Fibroblast of villous mesenchyme (primary cell): ENCODE results near the gene ADCYAP1R1. TPM values are rescaled to one million over a fixed set of nuclear protein-coding genes. Genes with fewer than 3 reads are reported as not detected.

Experiments used
- DNase-seq: peaks from one replicate; pipeline ENCODE4 v3.0.0-alpha.2; 2010; ENCODE audit warnings: low read depth
- H3K4me3 ChIP-seq: 2 replicates; pipeline ENCODE4 v1.5.1; 2011; ENCODE audit warnings: low read depth, mild to moderate bottlenecking, low read length
- total RNA-seq: library from RNA; depleted of rRNA; stranded (reverse); fragments of >200 nt; gene quantifications from 2 replicates; pipeline ENCODE4 v1.2.3, GENCODE V29; 2012
- TF ChIP-seq, protein P1 (sequence below): IDR thresholded peaks from 2 replicates; pipeline ENCODE4 v1.5.1; 2012; ENCODE audit warnings: low read depth, mild to moderate bottlenecking, low read length; ENCODE audit not compliant: insufficient read depth

Gene ADCYAP1R1
- total RNA-seq, 1 donor = not detected

DNA sequence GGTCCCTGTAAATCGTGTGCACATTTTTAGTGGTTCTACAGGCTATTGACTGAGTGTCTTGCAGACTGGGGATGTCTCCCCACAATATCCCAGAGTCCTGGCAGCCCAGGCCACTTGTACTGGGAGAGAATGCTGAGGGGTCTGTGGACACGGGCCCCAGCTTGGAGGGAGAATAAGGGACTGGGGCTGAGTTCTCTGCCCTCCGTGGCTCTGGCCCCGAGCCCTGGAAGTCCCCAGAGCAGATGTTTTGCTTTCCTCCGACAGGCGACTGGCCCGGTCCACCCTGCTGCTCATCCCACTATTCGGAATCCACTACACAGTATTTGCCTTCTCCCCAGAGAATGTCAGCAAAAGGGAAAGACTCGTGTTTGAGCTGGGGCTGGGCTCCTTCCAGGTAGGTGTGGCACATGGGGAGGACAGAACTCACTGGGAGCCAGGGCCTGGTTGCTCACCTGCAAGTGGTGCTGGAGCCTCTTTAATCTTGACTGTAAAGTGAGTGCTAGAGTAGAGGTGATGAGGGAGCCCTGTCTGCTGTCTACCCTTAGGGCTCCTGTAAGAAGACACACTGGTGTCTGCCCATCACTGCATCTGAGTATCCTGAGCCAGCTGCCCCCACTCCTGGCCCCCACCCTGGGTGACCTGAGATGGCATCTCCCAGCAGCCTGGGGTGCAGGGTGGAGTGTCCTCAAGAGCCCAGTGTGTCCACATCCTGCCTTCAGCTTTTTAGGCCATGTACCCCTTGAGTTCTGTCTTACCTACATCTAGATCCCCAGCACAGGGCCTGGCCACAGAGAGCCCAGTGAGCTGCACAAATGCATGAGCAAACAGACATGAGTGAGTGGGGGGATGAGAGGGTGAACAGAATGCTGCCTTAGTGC is 51.1 kb downstream of the ADCYAP1R1 start:
- no peak overlapping the region for H3K4me3 ChIP-seq
- TF ChIP-seq, protein P1, sequence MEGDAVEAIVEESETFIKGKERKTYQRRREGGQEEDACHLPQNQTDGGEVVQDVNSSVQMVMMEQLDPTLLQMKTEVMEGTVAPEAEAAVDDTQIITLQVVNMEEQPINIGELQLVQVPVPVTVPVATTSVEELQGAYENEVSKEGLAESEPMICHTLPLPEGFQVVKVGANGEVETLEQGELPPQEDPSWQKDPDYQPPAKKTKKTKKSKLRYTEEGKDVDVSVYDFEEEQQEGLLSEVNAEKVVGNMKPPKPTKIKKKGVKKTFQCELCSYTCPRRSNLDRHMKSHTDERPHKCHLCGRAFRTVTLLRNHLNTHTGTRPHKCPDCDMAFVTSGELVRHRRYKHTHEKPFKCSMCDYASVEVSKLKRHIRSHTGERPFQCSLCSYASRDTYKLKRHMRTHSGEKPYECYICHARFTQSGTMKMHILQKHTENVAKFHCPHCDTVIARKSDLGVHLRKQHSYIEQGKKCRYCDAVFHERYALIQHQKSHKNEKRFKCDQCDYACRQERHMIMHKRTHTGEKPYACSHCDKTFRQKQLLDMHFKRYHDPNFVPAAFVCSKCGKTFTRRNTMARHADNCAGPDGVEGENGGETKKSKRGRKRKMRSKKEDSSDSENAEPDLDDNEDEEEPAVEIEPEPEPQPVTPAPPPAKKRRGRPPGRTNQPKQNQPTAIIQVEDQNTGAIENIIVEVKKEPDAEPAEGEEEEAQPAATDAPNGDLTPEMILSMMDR = no peak
- no peak for DNase-seq

DNA sequence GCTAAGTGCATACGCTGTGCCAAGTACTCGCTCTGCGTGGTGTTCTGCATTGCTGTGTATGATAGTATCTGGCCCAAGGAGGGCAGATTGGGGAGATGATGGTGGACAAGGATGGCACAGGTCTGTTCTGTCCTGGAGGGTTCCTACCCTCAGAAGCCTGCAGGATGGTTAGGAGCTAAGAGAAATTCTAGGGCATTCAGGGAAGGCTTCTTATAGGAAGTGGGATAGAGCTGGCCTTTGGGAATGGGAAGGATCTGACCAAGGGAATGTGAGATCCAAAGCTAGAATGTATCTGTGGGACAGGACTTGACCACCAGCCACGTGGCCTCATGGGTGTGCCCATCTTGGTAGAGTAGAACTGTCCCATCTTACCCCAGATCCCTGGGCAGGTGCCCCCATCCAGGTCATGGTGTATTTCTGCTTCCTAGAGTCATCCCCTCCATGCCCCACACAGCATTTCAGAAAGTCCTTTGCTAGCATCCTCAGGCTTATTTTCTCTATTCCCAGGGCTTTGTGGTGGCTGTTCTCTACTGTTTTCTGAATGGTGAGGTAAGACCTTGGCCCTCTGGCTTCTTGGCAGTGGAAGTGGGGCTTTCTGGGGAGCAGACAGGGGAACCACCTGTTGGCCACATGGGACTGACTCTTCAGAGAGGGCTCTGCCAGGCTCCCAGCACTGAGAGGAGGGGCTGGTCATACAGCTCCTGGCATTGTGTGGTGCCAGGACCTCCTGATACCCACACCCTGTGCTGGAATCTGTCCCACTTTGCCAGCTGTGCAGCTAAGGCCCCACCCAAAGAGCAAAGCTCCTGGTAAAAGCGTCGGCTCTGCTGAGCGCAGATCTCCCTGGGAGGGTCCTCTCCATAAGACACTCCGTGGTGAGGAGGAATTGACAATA is 52.5 kb downstream of the ADCYAP1R1 start:
- DNase-seq = no peak
- TF ChIP-seq, protein P1 = no peak
- H3K4me3 ChIP-seq = no peak overlapping the region

DNA sequence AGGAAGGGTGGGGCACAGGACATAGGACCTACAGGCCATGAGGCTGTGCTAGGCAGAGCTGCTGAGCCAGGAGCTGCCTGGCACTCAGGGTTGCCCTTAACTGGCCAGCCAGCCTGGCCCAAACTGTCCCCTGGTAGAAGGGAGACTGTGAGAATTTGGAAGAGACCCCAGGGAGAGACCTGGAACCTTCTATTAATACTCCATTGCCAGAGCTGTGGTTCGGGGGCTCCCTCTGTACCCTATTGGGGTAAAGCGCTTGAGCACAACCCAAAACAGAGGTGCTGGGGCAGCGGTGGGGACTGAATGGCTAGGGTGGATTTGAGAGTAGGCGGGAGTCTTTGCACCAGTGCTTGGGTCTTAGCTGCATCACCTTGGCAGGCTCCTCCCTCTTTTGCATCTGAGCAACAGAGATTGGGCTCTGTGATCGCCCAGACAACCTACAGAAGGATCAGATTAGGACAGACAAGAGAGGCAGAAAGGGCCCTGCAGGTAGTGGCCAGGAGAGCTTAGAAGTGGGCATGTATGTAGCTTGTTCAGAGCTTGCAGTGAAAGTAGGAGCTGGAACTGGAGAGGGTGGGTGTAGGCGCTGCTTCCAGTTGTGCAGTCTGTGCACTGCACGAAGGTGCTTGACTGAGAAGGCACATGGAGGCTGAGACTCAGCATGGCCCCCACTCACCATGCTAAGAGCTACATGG is 53.3 kb downstream of the ADCYAP1R1 start:
- no peak for DNase-seq
- H3K4me3 ChIP-seq = no peak overlapping the region
- TF ChIP-seq, protein P1 = no peak

DNA sequence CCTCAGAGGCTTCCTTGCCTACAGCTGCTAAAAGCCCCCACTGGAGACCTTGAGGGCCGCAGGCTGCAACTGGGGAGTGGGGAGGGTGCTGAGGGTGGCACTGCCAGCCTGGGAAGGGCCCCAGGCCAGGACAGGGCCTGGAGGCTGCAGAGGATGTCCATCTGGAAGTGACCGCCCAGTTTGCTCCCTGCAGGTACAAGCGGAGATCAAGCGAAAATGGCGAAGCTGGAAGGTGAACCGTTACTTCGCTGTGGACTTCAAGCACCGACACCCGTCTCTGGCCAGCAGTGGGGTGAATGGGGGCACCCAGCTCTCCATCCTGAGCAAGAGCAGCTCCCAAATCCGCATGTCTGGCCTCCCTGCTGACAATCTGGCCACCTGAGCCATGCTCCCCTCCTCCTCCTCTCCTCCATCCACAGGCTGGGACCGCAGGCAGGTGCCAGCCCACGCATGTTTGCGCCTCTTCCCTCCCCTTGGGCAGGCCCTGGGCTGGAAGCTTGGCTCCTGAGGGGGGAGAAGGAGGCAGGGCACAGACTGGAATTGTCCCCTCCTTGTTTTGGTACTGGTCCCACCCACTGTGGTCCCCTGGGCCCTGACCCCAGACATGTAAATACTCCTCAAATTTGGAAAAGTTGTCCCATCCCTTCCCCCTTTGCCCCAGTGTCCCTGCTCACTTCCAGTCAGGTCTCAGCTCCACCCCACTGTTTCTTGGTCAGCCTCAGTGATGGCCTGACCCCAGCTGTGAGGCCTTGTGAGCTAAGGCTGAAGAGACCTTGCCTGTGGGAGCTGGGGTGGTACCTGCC is 54.4 kb downstream of the ADCYAP1R1 start:
- no peak overlapping the region for H3K4me3 ChIP-seq
- DNase-seq = no peak
- TF ChIP-seq, protein P1 = no peak

DNA sequence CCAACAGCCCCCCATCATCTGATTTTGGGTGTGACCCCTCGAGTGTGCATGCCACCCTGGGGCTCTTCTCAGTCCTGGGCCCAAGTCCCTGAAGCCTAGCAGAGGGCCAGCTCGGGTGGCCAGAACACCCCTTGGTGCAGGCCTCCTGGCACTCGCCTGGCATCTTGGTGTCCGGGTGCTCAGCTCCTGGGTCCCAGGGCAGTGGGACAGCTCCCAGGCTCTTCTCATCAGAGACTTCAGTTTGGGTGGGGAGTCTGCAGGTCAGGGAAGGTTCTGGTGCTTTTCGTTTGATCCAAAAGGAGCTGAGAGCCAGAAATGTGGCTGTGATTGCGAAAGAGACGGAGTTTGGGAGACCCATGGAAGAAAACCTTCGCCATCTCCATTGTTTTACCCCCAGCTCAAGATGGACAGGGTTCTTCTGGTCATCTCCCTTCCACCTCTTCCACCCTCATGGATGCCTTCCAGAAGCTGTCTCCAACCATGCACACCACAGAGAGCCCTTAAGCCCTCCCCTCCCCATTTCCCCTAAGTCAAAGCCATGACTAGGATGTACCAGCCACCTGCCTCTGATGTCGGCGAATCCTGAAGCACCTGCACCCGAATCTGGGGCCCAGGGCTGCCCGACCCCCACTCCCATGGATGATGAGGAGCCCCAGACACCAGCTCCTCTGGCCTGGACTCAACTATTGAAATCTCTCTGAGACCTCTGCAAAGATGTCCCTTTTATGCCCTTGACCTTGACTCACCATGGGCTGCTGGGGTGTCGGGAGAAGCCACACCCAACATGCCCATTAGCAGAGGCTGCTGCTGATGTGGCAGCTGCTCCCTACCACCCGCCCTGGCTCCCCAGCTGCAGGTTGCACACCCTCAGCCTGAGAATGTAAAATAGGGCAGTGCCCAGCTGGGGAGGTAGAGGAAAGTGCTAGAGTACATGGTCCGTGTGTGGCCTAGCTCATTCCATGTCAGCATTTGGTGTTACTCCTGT is 55.3 kb downstream of the ADCYAP1R1 start:
- no peak for DNase-seq
- no peak overlapping the region for H3K4me3 ChIP-seq
- TF ChIP-seq, protein P1 = no peak
